Effector memory CD4-positive, alpha-beta T cell (primary cell): ENCODE data around the gene GREB1L.

Experiments
- DNase-seq, 3 donors: peaks; one replicate each; pipeline ENCODE4 v3.0.0-alpha.2; 2020
- H3K27ac ChIP-seq: 2 replicates; pipeline ENCODE4 v1.7.0; 2013; ENCODE audit warnings: mild to moderate bottlenecking, low read length, moderate library complexity; ENCODE audit not compliant: insufficient read depth, poor library complexity, severe bottlenecking
- H3K27me3 ChIP-seq: replicated peaks from 2 replicates; pipeline ENCODE4 v1.7.0; 2013; ENCODE audit warnings: mild to moderate bottlenecking, low read length; ENCODE audit not compliant: insufficient read depth, control insufficient read depth, poor library complexity, severe bottlenecking
- H3K36me3 ChIP-seq: 2 replicates; pipeline ENCODE4 v1.7.0; 2013; ENCODE audit warnings: mild to moderate bottlenecking, low read length, moderate library complexity; ENCODE audit not compliant: control insufficient read depth, insufficient read depth
- H3K4me1 ChIP-seq: 2 replicates; pipeline ENCODE4 v1.7.0; 2013; ENCODE audit warnings: low read length, mild to moderate bottlenecking; ENCODE audit not compliant: control insufficient read depth, insufficient read depth, poor library complexity, severe bottlenecking
- H3K4me3 ChIP-seq: 2 replicates; pipeline ENCODE4 v1.7.0; 2013; ENCODE audit warnings: low read length, low read depth, mild to moderate bottlenecking; ENCODE audit not compliant: insufficient read depth, poor library complexity, severe bottlenecking
- H3K9me3 ChIP-seq: 2 replicates; pipeline ENCODE4 v1.7.0; 2013; ENCODE audit warnings: mild to moderate bottlenecking, low read length, moderate library complexity; ENCODE audit not compliant: control insufficient read depth

Gene GREB1L

DNA sequence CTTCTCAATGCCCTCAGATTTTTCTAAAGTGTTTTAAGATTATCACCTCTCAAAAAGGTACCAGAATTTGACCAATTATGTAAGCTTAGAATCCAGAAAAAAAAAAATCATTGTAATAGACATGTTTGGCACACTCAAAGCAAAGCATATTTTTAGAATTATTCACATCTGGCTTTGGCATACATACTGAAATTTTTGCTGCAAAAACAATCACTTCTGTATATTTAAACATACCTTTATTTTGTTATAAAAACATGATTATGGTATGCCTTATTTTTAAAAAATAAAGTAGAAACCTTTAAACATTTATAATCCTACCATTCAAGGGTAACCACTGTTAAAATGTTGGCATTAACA lies 215.1 kb downstream of the GREB1L start:
- DNase-seq = no peak
- H3K9me3 ChIP-seq = no peaks in the 10 kb centered on the region
- H3K36me3 ChIP-seq = no peaks in the 10 kb centered on the region
- no peak overlapping the region for H3K27ac ChIP-seq
- H3K4me3 ChIP-seq = no peak overlapping the region
- H3K27me3 ChIP-seq = peaks cover 3% of the 10 kb centered on the region
- H3K4me1 ChIP-seq = no peaks in the 10 kb centered on the region

DNA sequence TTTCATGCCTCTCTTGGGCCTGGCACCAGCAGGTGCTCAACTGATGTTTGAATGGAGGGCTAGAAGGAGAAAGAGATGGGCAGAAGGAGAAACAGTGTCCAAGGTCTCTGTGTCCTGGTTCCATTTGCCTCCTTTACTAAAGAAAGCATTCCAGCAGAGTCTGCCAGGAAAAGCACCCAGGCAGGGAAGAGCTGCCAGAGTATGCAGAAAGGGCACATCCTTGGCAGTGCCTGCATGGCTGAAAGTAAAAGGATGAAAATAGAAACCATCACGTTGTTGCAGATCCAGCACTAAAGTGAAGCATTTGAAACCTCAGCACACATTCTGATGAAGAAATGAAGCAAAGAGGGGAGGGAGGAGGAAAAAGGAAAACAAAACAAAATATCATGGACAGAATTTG lies 216.3 kb downstream of the GREB1L start:
- no peaks in the 10 kb centered on the region for H3K36me3 ChIP-seq

DNA sequence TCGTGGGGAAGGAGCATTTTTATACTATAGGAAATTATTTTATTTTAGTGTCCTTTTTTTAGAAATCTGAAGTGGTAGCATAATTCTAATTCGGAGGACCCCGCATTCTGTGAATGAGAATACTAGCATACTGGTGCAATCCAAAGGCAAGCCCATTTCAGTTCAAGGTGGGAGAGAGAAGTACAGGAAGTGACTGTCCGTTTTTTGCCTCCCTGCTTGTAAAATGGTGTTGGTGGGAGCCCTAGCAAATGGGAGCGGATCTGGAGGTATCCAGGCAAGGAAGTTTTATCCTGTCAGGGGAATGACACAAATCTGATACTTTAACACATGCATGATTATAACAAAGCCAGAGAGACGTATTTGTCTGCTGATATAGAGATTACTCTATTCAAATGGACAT lies 216.8 kb downstream of the GREB1L start:
- Histone ChIP-seq H3K4me1 (no peaks in the 10 kb centered on the region), H3K27me3 (peaks cover 3% of the 10 kb centered on the region), H3K9me3 (no peaks in the 10 kb centered on the region), H3K27ac (no peak overlapping the region), H3K36me3 (no peaks in the 10 kb centered on the region), H3K4me3 (no peak overlapping the region)
- DNase-seq = no peak

More for the DNA sequence above, 216.3 kb downstream of the GREB1L start:
- DNase-seq = no peak
- Histone ChIP-seq H3K4me1 (no peaks in the 10 kb centered on the region), H3K9me3 (no peaks in the 10 kb centered on the region), H3K27ac (no peak overlapping the region), H3K4me3 (no peak overlapping the region), H3K27me3 (peaks cover 3% of the 10 kb centered on the region)

DNA sequence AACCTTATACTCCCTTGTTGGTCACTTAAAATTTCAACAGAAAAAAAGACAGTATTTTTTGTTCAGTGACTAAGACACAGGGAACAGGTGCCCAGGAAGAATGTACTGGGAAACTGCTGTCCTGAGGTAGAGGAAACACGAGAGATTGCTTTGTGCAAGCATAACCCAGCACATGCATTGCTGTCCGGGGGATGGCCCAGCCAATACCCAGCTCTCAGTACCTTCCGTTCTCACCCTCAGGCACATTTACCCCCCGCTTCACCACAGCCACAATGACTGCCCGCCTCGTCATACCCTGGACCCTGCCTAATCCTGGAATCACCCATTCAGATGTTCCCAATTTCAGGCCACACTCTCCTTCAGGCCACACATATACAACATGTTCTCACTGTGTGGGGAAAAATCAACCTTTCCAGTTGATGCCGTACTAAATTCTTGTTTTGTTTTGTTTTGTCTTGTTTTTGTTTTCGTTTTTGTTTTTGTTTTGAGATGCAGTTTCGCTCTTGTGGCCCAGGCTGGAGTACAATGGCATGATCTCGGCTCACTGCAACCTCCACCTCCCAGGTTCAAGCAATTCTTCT lies 217.8 kb downstream of the GREB1L start:
- no peak for DNase-seq
- Histone ChIP-seq H3K36me3 (no peaks in the 10 kb centered on the region), H3K27me3 (no peaks in the 10 kb centered on the region), H3K9me3 (no peaks in the 10 kb centered on the region), H3K4me1 (no peaks in the 10 kb centered on the region), H3K27ac (no peak overlapping the region), H3K4me3 (no peak overlapping the region)

DNA sequence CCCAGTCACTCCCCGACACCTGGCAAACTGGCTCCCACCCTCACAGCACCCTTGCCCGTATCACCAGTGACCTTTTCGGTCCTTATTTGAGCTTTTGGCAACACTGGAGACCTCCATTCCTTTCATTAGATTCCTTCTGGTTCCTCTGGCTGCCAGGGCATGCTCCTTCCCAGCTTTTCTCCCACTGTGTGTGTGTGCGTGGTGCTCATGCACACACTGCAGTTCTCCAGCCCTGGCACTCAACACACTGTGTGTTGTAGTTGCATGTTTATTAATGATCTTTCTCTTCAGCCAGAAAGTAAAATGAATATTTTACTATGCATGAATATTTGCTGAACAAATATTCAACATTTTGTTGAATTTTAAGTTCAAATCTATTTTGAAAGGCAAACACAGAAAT lies 219.4 kb downstream of the GREB1L start:
- no peak for DNase-seq
- Histone ChIP-seq H3K27me3 (no peaks in the 10 kb centered on the region), H3K4me3 (no peak overlapping the region), H3K9me3 (no peaks in the 10 kb centered on the region), H3K36me3 (no peaks in the 10 kb centered on the region), H3K4me1 (no peaks in the 10 kb centered on the region), H3K27ac (no peak overlapping the region)

DNA sequence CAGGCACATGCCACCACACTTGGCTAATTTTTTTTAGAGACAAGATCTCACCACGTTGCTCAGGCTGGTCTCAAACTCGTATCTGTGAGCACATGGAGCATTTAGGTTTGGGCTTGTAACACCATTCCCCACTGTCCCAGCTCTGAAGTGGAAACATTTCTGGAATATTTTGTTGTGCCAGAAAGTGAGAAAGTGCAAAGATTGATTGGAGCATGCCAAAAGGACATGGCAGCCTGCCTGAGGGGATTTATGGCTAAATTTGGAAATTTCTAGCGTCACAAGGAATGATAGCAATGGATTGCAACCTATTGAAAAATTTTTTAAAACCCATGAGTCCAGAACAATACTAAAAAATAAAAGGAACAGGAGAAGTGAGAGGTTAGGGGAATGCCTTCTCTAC lies 221.7 kb downstream of the GREB1L start:
- Histone ChIP-seq H3K9me3 (no peaks in the 10 kb centered on the region), H3K4me1 (no peaks in the 10 kb centered on the region), H3K4me3 (no peak overlapping the region), H3K36me3 (no peaks in the 10 kb centered on the region), H3K27ac (no peak overlapping the region), H3K27me3 (no peaks in the 10 kb centered on the region)
- no peak for DNase-seq

DNA sequence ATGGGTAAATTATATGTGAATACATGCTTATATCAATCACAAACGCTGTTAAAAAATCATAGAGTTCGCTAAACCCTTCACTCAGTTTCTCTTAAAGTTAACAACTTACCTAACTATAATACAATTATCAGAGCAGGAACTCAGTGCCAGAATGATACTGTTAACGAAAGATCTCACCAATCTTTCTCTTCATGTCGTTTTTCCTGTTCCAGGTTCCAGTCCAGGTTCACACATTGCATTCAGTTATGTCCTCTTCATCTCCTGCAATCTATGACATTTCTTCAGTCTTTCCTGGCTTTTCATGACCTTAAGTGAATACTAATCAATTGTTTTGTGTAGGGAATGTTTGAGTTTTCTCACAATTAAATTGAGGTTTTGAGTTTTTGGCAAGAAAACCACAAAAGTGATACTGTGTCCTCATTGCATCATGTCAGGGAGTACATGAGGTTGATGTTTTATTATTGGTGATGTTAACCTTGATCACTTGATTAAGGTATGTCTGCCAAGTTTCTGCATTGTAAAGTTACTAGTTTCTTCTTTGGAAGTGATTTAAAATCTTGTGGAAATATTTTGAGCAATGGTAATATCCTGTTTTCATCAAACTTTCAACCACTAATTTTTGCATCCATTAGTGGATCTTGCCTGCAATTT lies 226.6 kb downstream of the GREB1L start:
- Histone ChIP-seq H3K4me1 (no peaks in the 10 kb centered on the region), H3K27ac (no peak overlapping the region)

DNA sequence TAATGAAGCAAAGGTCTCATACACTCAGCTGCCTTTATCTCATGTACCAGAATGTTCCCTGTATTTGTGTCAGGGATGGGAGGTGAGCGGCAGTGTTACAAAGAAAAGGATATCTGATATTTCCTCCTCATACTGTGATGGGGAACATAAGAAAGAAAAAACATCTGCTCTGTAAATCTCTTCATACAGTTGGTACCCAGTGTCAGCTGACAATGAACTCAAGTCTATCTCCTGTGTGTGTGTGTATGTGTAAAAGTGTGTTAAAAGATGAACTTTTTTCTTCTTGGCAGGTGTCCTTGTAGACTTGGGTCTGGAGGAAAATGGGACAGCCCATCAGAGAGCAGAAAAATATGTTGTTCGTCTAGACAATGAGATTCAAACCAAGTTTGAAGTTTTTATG lies 230.7 kb downstream of the GREB1L start:
- no peak for DNase-seq
- no peaks in the 10 kb centered on the region for H3K9me3 ChIP-seq
- no peak overlapping the region for H3K27ac ChIP-seq
- H3K27me3 ChIP-seq = no peaks in the 10 kb centered on the region
- no peak overlapping the region for H3K4me3 ChIP-seq
- H3K4me1 ChIP-seq = no peaks in the 10 kb centered on the region
- H3K36me3 ChIP-seq = no peaks in the 10 kb centered on the region

More for the DNA sequence above, 226.6 kb downstream of the GREB1L start:
- H3K4me3 ChIP-seq = no peak overlapping the region
- H3K9me3 ChIP-seq = no peaks in the 10 kb centered on the region
- H3K27me3 ChIP-seq = no peaks in the 10 kb centered on the region
- no peaks in the 10 kb centered on the region for H3K36me3 ChIP-seq
- DNase-seq = no peak

DNA sequence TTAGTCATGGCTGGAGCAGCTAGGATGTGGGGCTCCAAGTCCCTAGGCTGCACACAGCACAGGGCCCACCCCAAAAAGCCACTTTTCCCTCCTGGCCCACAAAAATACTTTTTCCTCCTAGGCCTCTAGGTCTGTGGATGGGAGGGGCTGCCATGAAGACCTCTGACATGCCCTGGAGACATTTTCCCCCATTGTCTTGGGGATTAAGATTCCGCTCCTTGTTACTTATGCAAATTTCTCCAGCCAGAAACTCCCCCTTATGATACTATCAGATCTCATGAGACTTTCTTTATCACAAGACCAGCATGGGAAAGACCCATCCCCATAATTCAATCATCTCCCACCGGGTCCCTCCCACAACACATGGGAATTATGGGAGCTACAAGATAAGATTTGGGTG lies 232.6 kb downstream of the GREB1L start:
- Histone ChIP-seq H3K9me3 (no peaks in the 10 kb centered on the region), H3K27me3 (no peaks in the 10 kb centered on the region), H3K27ac (no peak overlapping the region), H3K4me1 (no peaks in the 10 kb centered on the region), H3K36me3 (no peaks in the 10 kb centered on the region), H3K4me3 (no peak overlapping the region)
- DNase-seq = no peak

DNA sequence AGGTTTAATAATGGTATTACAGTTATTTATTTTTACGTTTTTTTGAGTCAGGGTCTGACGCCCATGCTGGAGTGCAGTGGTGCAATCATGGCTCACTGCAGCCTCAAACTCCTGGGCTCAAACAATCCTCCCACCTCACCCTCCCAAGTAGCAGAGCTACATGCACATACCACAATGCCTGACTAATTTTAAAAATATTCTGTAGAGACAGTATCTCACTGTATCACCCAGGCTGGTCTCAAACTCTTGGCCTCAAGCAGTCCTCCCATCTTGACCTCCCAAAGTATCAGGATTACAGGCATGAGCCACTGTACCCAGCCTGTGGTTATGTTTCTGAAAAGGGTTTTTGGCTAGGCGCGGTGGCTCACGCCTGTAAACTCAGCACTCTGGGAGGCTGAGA lies 237.7 kb downstream of the GREB1L start:
- Histone ChIP-seq H3K9me3 (no peaks in the 10 kb centered on the region), H3K27me3 (no peaks in the 10 kb centered on the region), H3K36me3 (no peaks in the 10 kb centered on the region), H3K4me3 (no peak overlapping the region), H3K4me1 (no peaks in the 10 kb centered on the region), H3K27ac (no peak overlapping the region)
- DNase-seq = no peak
